ENCODE results near the gene VAMP8.

The VAMP8 gene

DNA sequence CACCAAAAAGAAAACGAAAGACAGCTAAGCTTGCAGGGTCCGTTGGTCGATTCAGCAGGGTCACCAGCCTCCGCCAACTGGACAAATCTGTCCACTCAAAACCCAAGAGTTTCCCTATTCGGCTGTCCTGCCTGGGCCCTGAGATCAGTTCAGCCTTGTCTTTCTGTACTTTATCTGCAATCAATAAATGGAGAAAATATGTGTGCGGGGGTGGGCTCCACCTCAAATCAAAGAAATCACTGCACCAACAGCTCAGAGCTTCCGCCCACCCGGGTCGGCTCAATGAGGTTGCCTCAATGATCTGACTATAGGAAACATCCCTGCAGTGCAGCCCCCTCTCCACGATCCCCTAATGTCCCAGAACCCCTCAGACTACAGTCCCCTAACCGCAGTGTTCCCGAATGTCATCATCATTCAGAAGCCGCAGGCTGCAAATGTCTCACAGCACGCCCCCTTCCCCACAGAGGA lies 16.5 kb upstream of the VAMP8 start:
- Histone ChIP-seq H3K27ac (ENCODE audit: low read depth, low read length) (no peak overlapping the region), H2AFZ (ENCODE audit: low read depth, low read length, severe bottlenecking) (peak overlapping the region; percentile 83), H3K27me3 (ENCODE audit: low read length) (no peaks in the 10 kb centered on the region), H3K9me2 (replicated peaks; ENCODE audit: insufficient read depth, low read length) (no peaks in the 10 kb centered on the region), H4K20me1 (ENCODE audit: low read depth, low read length) (no peaks in the 10 kb centered on the region), H3K79me2 (ENCODE audit: insufficient read depth, low read length) (peaks cover 25% of the 10 kb centered on the region), H3K36me3 (ENCODE audit: low read length) (no peaks in the 10 kb centered on the region; the same call in 1 of the 2 replicates), H3K9ac (ENCODE audit: low read length) (peak overlapping the region; percentile 69), H3K9me3 (ENCODE audit: insufficient read depth, low read length) (no peaks in the 10 kb centered on the region), H3K4me3 (ENCODE audit: insufficient read depth, low read length, poor library complexity, severe bottlenecking) (peak overlapping the region; percentile 74), H3F3A (ENCODE audit: insufficient read depth) (0 out of 2 replicates have a peak, but pooled peaks cover 5% of the 10 kb centered on the region), H3K4me2 (ENCODE audit: low read depth, low read length, poor library complexity, severe bottlenecking) (peak overlapping the region; percentile 87)
- TF ChIP-seq, protein P1, sequence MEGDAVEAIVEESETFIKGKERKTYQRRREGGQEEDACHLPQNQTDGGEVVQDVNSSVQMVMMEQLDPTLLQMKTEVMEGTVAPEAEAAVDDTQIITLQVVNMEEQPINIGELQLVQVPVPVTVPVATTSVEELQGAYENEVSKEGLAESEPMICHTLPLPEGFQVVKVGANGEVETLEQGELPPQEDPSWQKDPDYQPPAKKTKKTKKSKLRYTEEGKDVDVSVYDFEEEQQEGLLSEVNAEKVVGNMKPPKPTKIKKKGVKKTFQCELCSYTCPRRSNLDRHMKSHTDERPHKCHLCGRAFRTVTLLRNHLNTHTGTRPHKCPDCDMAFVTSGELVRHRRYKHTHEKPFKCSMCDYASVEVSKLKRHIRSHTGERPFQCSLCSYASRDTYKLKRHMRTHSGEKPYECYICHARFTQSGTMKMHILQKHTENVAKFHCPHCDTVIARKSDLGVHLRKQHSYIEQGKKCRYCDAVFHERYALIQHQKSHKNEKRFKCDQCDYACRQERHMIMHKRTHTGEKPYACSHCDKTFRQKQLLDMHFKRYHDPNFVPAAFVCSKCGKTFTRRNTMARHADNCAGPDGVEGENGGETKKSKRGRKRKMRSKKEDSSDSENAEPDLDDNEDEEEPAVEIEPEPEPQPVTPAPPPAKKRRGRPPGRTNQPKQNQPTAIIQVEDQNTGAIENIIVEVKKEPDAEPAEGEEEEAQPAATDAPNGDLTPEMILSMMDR (IDR thresholded peaks at IDR 0.05; ENCODE audit: insufficient read depth, low read length, poor library complexity, severe bottlenecking), result no peak
- no peak for TF ChIP-seq EZH2phosphoT487 (conservative IDR thresholded peaks at IDR 0.05; ENCODE audit: low read length)

DNA sequence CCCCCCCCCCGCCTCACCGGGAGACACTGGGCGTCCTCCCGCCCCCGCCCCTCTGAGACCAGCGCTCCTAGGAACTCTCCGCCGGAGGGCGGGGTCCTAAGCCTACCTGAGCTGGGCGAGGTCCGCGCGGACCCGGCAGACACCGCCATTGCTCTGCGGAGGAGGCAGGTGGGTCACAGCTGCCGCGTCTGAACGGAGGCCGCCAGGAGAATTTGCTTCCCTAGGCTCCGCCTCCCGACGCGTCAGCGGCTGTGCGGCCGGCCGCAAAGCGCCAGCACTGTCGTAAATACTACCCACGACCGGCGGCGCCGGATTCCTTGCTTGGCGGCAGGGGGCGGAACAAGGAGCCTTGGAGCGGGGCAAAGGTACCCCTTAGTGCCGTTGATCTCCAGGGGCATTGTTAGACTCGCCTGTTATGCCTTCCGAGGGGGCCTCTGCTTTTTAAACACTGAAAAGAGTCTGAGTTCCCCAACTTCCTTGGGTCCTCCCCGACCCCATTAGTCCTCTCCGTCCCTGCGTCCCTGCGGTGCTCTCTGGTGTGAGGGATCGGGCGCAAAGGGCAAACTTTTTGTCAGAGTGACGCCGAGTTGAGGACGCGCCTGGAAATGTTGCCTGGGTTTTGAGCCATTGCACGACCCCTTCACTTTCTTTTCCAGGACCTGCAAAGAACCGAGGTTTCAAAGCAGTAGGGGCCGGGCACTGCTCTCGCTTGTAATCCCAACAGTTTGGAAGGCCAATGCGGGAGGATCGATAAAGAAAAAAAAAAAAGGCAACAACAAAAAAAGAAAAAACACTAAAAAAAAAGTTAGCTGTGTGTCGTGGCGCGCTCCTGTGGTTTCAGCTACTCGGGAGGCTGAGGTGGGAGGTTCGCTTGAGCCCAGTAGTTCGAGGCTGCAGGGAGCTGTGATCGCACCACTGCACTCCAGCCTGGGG lies 15.8 kb upstream of the VAMP8 start, which contains the start of gene GGCX:
TSS of gene GGCX (minus strand) at position 214 of the 933 bp plus-strand sequence. CDS start at position 149, 65 bp downstream.
- peak within 1 kb of the TSS; percentile 69 for H3K9ac ChIP-seq (ENCODE audit: low read length)
- peak within 1 kb of the TSS; percentile 58 for H3K27ac ChIP-seq (ENCODE audit: low read depth, low read length)
- H4K20me1 ChIP-seq (ENCODE audit: low read depth, low read length), result no peaks in the 10 kb centered on the region
- H3K4me2 ChIP-seq (ENCODE audit: low read depth, low read length, poor library complexity, severe bottlenecking), result peak within 1 kb of the TSS; percentile 87
- no peaks in the 10 kb centered on the region for H3K9me2 ChIP-seq (replicated peaks; ENCODE audit: insufficient read depth, low read length)
- H3K36me3 ChIP-seq (ENCODE audit: low read length), result no peaks in the 10 kb centered on the region; the same call in 1 of the 2 replicates
- peak within 1 kb of the TSS; percentile 74 for H3K4me3 ChIP-seq (ENCODE audit: insufficient read depth, low read length, poor library complexity, severe bottlenecking)
- no peak for TF ChIP-seq EZH2phosphoT487 (conservative IDR thresholded peaks at IDR 0.05; ENCODE audit: low read length)
- TF ChIP-seq, protein P1 (IDR thresholded peaks at IDR 0.05; ENCODE audit: insufficient read depth, low read length, poor library complexity, severe bottlenecking), result no peak
- peak within 1 kb of the TSS; percentile 83 for H2AFZ ChIP-seq (ENCODE audit: low read depth, low read length, severe bottlenecking)
- H3K9me3 ChIP-seq (ENCODE audit: insufficient read depth, low read length), result no peaks in the 10 kb centered on the region
- H3K27me3 ChIP-seq (ENCODE audit: low read length), result no peaks in the 10 kb centered on the region
- H3K79me2 ChIP-seq (ENCODE audit: insufficient read depth, low read length), result peaks cover 25% of the 10 kb centered on the region
- H3F3A ChIP-seq (ENCODE audit: insufficient read depth), result 0 out of 2 replicates have a peak, but pooled peaks cover 5% of the 10 kb centered on the region

DNA sequence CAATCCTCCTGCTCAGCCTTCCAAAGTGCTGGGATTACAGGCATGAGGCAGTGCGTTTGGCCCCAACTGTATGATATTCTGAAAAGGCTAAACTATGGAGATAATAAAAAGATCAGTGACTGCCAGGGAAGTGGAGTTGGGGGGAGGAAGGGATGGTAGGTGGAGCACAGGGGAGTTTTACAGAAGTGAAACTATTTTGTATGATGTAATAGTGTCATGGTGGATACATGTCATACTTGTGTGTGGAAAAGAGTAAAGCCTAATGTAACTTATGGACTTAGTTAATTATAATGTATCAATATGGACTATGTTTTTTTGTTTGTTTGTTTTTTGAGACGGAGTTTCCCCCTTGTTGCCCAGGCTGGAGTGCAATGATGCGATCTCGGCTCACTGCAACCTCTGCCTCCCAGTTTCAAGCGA lies 13.2 kb upstream of the VAMP8 start:
- Histone ChIP-seq H3K4me3 (ENCODE audit: insufficient read depth, low read length, poor library complexity, severe bottlenecking) (no peak overlapping the region), H3K36me3 (ENCODE audit: low read length) (no peaks in the 10 kb centered on the region), H3K9ac (ENCODE audit: low read length) (no peak overlapping the region), H3K79me2 (ENCODE audit: insufficient read depth, low read length) (peaks cover 16% of the 10 kb centered on the region), H2AFZ (ENCODE audit: low read depth, low read length, severe bottlenecking) (peak overlapping the region; percentile 43), H3K9me2 (replicated peaks; ENCODE audit: insufficient read depth, low read length) (no peaks in the 10 kb centered on the region), H3K27me3 (ENCODE audit: low read length) (no peaks in the 10 kb centered on the region), H3K4me2 (ENCODE audit: low read depth, low read length, poor library complexity, severe bottlenecking) (peak overlapping the region; percentile 4), H3K9me3 (ENCODE audit: insufficient read depth, low read length) (no peaks in the 10 kb centered on the region), H3K27ac (ENCODE audit: low read depth, low read length) (no peak overlapping the region), H4K20me1 (ENCODE audit: low read depth, low read length) (no peaks in the 10 kb centered on the region), H3F3A (ENCODE audit: insufficient read depth) (0 out of 2 replicates have a peak, but pooled peaks cover 5% of the 10 kb centered on the region)
- no peak for TF ChIP-seq EZH2phosphoT487 (conservative IDR thresholded peaks at IDR 0.05; ENCODE audit: low read length)
- TF ChIP-seq, protein P1 (IDR thresholded peaks at IDR 0.05; ENCODE audit: insufficient read depth, low read length, poor library complexity, severe bottlenecking), result no peak
